H9 (cell line): ENCODE data around the gene IGDCC3. TPM values are rescaled to one million over a fixed set of nuclear protein-coding genes. Genes with fewer than 3 reads are reported as not detected.

Source experiments
- DNase-seq: peaks from one replicate; pipeline ENCODE4 v3.0.0-alpha.2; 2017
- H2AFZ ChIP-seq: one replicate; pipeline ENCODE4 v1.6.1; 2013; ENCODE audit warnings: mild to moderate bottlenecking, low read length, control low read depth, moderate library complexity
- H2AK5ac ChIP-seq: 2 replicates; pipeline ENCODE4 v1.6.1; 2013; ENCODE audit warnings: low read length, control low read depth, mixed read lengths; ENCODE audit not compliant: insufficient read length
- H2BK120ac ChIP-seq: one replicate; pipeline ENCODE4 v1.6.1; 2013; ENCODE audit warnings: low read depth, mild to moderate bottlenecking, low read length, control low read depth, inconsistent platforms; ENCODE audit not compliant: poor library complexity, severe bottlenecking
- H2BK12ac ChIP-seq: 2 replicates; pipeline ENCODE4 v1.6.1; 2013; ENCODE audit warnings: low read length, control low read depth, mixed read lengths, low read depth; ENCODE audit not compliant: insufficient read length
- H2BK15ac ChIP-seq: 2 replicates; pipeline ENCODE4 v1.6.1; 2013; ENCODE audit warnings: low read depth, low read length, control low read depth
- H2BK20ac ChIP-seq: one replicate; pipeline ENCODE4 v1.6.1; 2013; ENCODE audit warnings: low read depth, mild to moderate bottlenecking, low read length, control low read depth, inconsistent platforms; ENCODE audit not compliant: poor library complexity, severe bottlenecking
- H2BK5ac ChIP-seq: 2 replicates; pipeline ENCODE4 v1.6.1; 2013; ENCODE audit warnings: low read length, control low read depth, mixed read lengths; ENCODE audit not compliant: insufficient read length
- H3K14ac ChIP-seq: 2 replicates; pipeline ENCODE4 v1.6.1; 2013; ENCODE audit warnings: low read length, control low read depth; ENCODE audit not compliant: insufficient read depth
- H3K18ac ChIP-seq: 2 replicates; pipeline ENCODE4 v1.6.1; 2013; ENCODE audit warnings: low read depth, mild to moderate bottlenecking, mixed read lengths, low read length, control low read depth; ENCODE audit not compliant: insufficient read length
- H3K23ac ChIP-seq: 2 replicates; pipeline ENCODE4 v1.6.1; 2013; ENCODE audit warnings: low read length, control low read depth, mixed read lengths, low read depth; ENCODE audit not compliant: insufficient read length
- H3K23me2 ChIP-seq: 2 replicates; pipeline ENCODE4 v1.6.1; 2013; ENCODE audit warnings: low read depth, mild to moderate bottlenecking, mixed read lengths, low read length, control low read depth; ENCODE audit not compliant: insufficient read length, poor library complexity, severe bottlenecking
- H3K27ac ChIP-seq: 2 replicates; pipeline ENCODE4 v1.5.1; 2013; ENCODE audit warnings: low read length, control low read depth, mixed read lengths, low read depth; ENCODE audit not compliant: insufficient read length
- H3K27me3 ChIP-seq: 2 replicates; pipeline ENCODE4 v1.6.1; 2013; ENCODE audit warnings: low read length, control low read depth, inconsistent platforms; ENCODE audit not compliant: insufficient read depth
- H3K4ac ChIP-seq: 2 replicates; pipeline ENCODE4 v1.6.1; 2013; ENCODE audit warnings: low read depth, mild to moderate bottlenecking, control low read depth, inconsistent platforms, low read length, moderate library complexity
- H3K4me1 ChIP-seq: 2 replicates; pipeline ENCODE4 v1.6.1; 2013; ENCODE audit warnings: low read length, control low read depth, inconsistent platforms; ENCODE audit not compliant: insufficient read depth
- H3K4me2 ChIP-seq: 2 replicates; pipeline ENCODE4 v1.6.1; 2013; ENCODE audit warnings: low read length, control low read depth, mixed read lengths; ENCODE audit not compliant: insufficient read length, insufficient read depth
- H3K56ac ChIP-seq: 2 replicates; pipeline ENCODE4 v1.6.1; 2013; ENCODE audit warnings: low read depth, mild to moderate bottlenecking, mixed read lengths, low read length, control low read depth; ENCODE audit not compliant: insufficient read length
- H3K79me1 ChIP-seq: 2 replicates; pipeline ENCODE4 v1.6.1; 2013; ENCODE audit warnings: low read depth, mild to moderate bottlenecking, moderate library complexity, low read length, control low read depth, inconsistent platforms; ENCODE audit not compliant: insufficient read depth, poor library complexity, severe bottlenecking
- H3K79me2 ChIP-seq: 2 replicates; pipeline ENCODE4 v1.6.1; 2013; ENCODE audit warnings: low read length, control low read depth, inconsistent platforms; ENCODE audit not compliant: insufficient read depth
- H3K9ac ChIP-seq: 2 replicates; pipeline ENCODE4 v1.6.1; 2013; ENCODE audit warnings: low read length, control low read depth, mixed read lengths; ENCODE audit not compliant: insufficient read length; ENCODE audit errors: extremely low read depth
- H3K9me3 ChIP-seq: one replicate; pipeline ENCODE4 v1.6.1; 2013; ENCODE audit warnings: low read depth, low read length, inconsistent platforms; ENCODE audit not compliant: control insufficient read depth
- H3T11ph ChIP-seq: one replicate; pipeline ENCODE4 v1.6.1; 2013; ENCODE audit warnings: mild to moderate bottlenecking, low read length, control low read depth, inconsistent platforms
- H4K20me1 ChIP-seq: one replicate; pipeline ENCODE4 v1.6.1; 2013; ENCODE audit not compliant: control insufficient read depth, insufficient read length, insufficient read depth
- H4K5ac ChIP-seq: 2 replicates; pipeline ENCODE4 v1.6.1; 2013; ENCODE audit warnings: low read depth, mild to moderate bottlenecking, mixed read lengths, low read length, control low read depth; ENCODE audit not compliant: insufficient read length
- H4K8ac ChIP-seq: replicated peaks from 2 replicates; pipeline ENCODE4 v1.6.1; 2013; ENCODE audit warnings: low read length, control low read depth, mixed read lengths, low read depth; ENCODE audit not compliant: insufficient read length
- H4K91ac ChIP-seq: 2 replicates; pipeline ENCODE4 v1.6.1; 2013; ENCODE audit warnings: low read depth, mild to moderate bottlenecking, moderate library complexity, mixed read lengths, low read length, control low read depth; ENCODE audit not compliant: insufficient read length
- H3K27ac Mint-ChIP-seq, 3 experiments: 2 replicates in 2 of 3; 3 replicates in 1 of 3; pipeline ENCODE4 v1.8.0; 2020 to 2021; ENCODE audit warnings: mixed read lengths in 3 of 3, mild to moderate bottlenecking in 1 of 3, moderate library complexity in 1 of 3
- H3K27me3 Mint-ChIP-seq: 2 replicates; pipeline ENCODE4 v1.8.0; 2021; ENCODE audit warnings: low read depth, mild to moderate bottlenecking, moderate library complexity, mixed read lengths
- H3K36me3 Mint-ChIP-seq, 3 experiments: 2 replicates in 2 of 3; 3 replicates in 1 of 3; pipeline ENCODE4 v1.8.0; 2020 to 2021; ENCODE audit warnings: low read depth in 3 of 3, mixed read lengths in 3 of 3; ENCODE audit not compliant: insufficient read depth in 1 of 3
- H3K4me1 Mint-ChIP-seq, 2 experiments: 2 replicates each; pipeline ENCODE4 v1.8.0; 2020; ENCODE audit warnings: mixed read lengths in 2 of 2
- H3K4me3 Mint-ChIP-seq, 2 experiments: 2 replicates in 1 of 2; 3 replicates in 1 of 2; pipeline ENCODE4 v1.8.0; 2020 to 2021; ENCODE audit warnings: mild to moderate bottlenecking in 2 of 2, mixed read lengths in 2 of 2, moderate library complexity in 1 of 2
- H3K9me3 Mint-ChIP-seq, 2 experiments: 2 replicates in 1 of 2; 3 replicates in 1 of 2; pipeline ENCODE4 v1.8.0; 2020; ENCODE audit warnings: mild to moderate bottlenecking in 2 of 2, mixed read lengths in 2 of 2, moderate library complexity in 1 of 2
- CTCF ChIP-seq: fragments of 200-600 bp; sonication (generic); conservative IDR thresholded peaks from 3 replicates; pipeline ENCODE4 v1.8.0; 2021; ENCODE audit warnings: antibody characterized with exemption, mild to moderate bottlenecking
- WGBS: extraction: QIAGEN DNeasy Blood & Tissue Kit; methylation state at CpG from one replicate; pipeline ENCODE4 v1.1.7; 2013; ENCODE audit warnings: missing lambda C conversion rate, low lambda C conversion rate, mixed read lengths; ENCODE audit not compliant: insufficient read length; ENCODE audit errors: extremely low coverage; 5-methylcytosine and 5-hydroxymethylcytosine counted together
- total RNA-seq: library from RNA; stranded (reverse); gene quantifications from 2 replicates; pipeline ENCODE4 v1.2.1, GENCODE V29; 2021

The IGDCC3 gene
- total RNA-seq, 1 experiment from 2014 or later: 18.9 TPM

DNA sequence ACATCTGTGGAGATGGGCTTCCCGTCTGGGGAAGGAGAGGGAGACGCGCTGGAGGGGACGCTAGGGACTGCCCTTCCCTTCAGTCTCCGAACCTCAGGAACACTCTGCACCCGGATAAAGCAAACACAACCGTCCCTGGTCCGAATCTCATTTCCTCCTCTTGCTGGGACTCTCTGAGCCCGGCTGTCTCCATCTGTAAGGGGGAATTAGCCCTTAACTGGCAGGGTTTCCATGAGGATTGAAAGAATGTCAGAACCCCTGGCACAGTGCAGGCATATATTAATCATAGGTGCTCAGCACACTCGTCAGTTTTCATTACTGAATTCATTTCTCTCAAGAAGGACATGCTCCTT, 19.1 kb upstream of the IGDCC3 start:
- no peak overlapping the region for H3T11ph ChIP-seq
- peaks cover 11% of the 10 kb centered on the region for H3K23me2 ChIP-seq
- H3K79me1 ChIP-seq: no peaks in the 10 kb centered on the region
- no peaks in the 10 kb centered on the region for H3K9me3 ChIP-seq
- Mint-ChIP-seq H3K27ac (no peak overlapping the region), H3K36me3 (peaks cover 20 to 38% (median 28%) of the 10 kb centered on the region in 3 experiments; a peak in 6 of 7 replicates), H3K27me3 (peaks cover 12% of the 10 kb centered on the region), H3K9me3 (no peaks in the 10 kb centered on the region), H3K4me1 (peaks cover 14 to 32% of the 10 kb centered on the region in 2 experiments), H3K4me3 (peak overlapping the region in 1 of 2 experiments; percentile 56; a peak in 3 of 5 replicates)
- no peak overlapping the region for H2AFZ ChIP-seq
- H3K18ac ChIP-seq: peak overlapping the region; percentile 14
- H2BK5ac ChIP-seq: no peak overlapping the region
- no peak overlapping the region for H2BK120ac ChIP-seq
- H4K5ac ChIP-seq: no peak overlapping the region
- H2BK15ac ChIP-seq: no peak overlapping the region
- peak overlapping the region; percentile 76 for H3K4me2 ChIP-seq
- H2AK5ac ChIP-seq: no peak overlapping the region
- peaks cover 18% of the 10 kb centered on the region; the same call in 1 of the 2 replicates for H3K27me3 ChIP-seq
- H3K9ac ChIP-seq: peak overlapping the region; percentile 11
- H3K27ac ChIP-seq: no peak overlapping the region
- H3K56ac ChIP-seq: no peak overlapping the region
- no peak for TF ChIP-seq CTCF
- no peak overlapping the region for H3K4ac ChIP-seq
- H3K79me2 ChIP-seq: no peaks in the 10 kb centered on the region
- no peaks in the 10 kb centered on the region for H4K20me1 ChIP-seq
- peaks cover 3% of the 10 kb centered on the region; the same call in 1 of the 2 replicates for H3K4me1 ChIP-seq
- no CpG with 5 or more reads among the region's 10 CpGs for WGBS
- H4K91ac ChIP-seq: no peak overlapping the region
- no peak for DNase-seq
- H3K23ac ChIP-seq: no peak overlapping the region
- H2BK12ac ChIP-seq: no peak overlapping the region
- H4K8ac ChIP-seq: no peak overlapping the region
- H2BK20ac ChIP-seq: no peak overlapping the region
- no peak overlapping the region; the same call in 1 of the 2 replicates for H3K14ac ChIP-seq
